Suppressor macrophage (primary cell): Measurements from ENCODE around the gene TMEM120B.
"Not testable (repeated sequence)": the region's sequence is repeated elsewhere in the genome, so short reads cannot be mapped to it uniquely, and the experiment has no call there.

ENCODE experiments used
- DNase-seq, 4 experiments: peaks; one replicate each; pipeline ENCODE4 v3.0.0-alpha.2; 2020 to 2022

The TMEM120B gene

DNA sequence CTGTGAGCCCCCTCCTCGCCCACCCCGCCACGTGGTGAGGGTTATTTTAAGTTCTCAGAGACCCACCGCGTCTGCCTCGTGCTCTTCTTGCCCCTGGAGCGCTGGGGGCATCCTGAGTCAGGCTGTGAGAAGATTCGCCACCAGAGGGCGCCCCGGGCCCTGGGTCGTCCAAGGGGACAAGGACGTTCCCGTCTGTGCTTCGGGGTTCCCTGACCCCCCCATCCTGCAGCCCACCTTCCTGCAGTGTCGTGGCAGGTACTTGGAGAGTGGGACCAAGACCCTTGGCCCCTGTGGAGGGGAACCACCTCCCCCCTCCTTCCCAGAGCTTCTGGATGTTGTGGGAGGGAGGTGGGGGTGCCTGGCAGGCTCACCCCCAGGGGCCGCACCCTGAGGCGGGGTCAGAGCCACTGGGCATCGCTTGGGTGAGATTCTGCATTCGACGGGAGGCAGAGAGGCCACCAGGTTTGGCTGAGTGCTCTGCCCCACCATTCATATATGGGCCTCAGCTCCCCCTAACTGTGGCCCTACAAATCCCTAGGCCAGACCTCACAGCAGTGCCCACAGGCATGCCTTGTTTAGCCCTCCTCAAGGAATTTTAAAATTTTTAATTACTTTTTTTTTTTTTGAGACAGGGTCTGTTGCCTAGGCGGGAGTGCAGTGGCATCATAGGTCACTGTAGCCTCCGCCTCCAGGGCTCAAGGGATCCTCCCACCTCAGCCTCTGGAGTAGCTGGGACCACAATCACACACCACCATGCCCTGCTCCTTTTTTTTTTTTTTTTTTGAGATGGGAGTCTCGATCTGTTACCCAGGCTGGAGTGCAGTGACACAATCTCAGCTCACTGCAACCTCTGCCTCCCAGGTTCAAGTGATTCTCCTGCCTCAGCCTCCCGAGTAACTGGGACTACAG lies 63.9 kb downstream of the TMEM120B start:
- peak; percentile 86 to 95 (median 92) for DNase-seq

DNA sequence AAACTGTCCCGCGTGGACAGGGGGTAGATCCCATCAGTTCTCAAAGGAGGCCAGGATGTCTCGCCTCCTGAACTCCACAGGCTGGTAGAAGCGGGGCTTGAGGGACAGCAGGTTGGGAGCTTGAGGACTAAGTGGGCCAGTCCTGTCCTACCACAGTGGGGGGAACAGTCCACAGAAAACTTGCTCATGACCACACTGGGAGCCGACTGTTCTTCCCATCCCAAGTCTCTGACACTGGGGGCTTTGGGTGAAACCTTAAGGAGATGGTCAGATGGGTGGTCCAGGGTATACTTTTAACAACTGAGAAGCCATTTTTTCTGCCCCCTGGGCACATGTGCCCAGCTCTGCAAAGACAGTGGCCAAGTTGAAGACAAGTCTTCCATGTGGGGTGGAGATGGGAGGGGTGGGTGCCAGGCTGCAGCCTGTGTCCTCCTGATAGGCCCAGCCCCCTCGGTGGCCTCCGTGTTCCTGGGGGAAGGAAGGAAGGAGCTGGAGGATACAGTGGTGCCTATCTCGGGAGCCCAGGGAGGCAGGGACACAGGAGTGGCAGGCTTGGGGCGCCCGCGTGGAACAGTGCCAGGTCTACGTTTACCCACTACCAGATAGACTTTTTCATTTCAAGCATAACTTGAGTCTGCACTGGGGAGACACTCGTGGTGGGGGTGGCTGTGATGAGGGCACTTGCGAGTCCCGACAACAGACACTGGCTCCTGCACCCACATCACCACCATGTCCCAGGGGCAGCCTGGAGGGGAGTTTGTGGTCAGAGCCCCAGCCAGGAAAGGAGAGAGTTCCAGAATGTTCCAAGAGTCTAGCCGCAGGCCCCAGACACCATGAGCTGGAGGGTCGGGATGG lies 66.2 kb downstream of the TMEM120B start:
- DNase-seq, result no peak

DNA sequence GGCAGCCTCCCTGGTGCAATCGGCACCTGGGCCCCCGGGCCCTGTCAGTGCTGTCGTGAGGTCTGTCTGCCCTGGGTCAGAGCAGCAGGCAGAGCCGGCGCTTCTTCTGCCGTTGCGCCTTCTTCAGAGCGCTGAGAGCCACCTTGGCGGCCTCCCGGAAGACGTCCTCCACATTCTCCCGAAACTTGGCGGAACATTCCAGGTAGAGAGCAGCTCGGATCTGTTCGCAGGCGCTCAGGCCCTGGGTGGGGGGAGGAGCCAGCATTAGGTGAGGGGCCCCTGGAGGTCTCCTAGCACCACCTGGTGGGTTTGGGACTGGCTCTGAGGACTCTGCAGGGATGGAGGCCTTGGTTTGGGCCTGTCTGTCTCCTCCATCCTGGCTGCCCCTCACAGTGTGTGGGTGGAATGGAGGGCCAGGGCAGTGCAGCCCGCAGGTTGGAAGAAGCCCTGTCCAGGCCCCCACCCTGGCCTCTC lies 66.9 kb downstream of the TMEM120B start:
- no peak for DNase-seq

DNA sequence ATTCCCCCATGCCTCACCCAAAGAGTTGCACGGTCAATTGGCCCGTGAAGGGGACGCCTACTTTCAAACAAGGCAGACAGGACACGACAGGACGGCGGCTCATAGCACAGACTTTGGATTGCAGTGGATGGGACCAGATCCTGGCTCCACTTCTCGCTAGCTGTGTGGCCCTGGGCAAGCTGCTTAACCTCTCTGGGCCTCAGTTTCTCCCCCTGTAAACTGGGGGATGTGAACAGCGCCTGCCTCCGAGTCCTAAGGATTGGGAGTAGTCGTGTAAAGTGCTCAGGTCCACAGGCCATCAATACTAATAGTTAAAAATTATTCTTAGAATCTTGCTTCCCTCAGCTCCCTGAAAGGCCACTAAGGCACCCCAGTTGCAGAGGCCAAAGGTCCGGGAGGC lies 67.9 kb downstream of the TMEM120B start:
- DNase-seq, result no peak

DNA sequence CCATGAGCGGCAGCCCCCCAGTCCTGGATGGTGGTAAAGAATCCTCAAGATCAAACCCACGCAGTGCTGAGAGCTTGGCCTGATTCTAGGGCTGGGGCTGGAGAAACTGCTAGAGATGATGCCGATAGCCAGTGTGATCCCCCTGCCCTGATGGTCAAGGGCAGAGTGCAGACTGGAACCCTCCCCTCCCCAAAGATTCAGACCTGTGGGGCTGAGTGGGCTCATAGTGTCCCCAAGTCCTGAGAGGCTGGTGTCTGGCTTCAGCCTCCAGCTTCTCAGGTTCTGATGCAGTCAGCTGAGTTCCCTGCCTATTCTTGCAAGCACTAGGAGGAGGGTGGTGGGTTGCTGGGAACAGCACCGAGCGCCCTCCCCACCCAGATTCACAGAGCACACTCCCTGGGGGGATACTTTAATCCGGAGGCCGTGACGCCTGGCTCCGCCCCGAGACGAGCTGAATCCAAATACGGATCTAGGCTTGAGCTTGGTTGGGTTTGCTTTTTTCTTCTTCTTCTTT lies 69.0 kb downstream of the TMEM120B start:
- peak in 1 of 4 experiments; percentile 37 for DNase-seq

DNA sequence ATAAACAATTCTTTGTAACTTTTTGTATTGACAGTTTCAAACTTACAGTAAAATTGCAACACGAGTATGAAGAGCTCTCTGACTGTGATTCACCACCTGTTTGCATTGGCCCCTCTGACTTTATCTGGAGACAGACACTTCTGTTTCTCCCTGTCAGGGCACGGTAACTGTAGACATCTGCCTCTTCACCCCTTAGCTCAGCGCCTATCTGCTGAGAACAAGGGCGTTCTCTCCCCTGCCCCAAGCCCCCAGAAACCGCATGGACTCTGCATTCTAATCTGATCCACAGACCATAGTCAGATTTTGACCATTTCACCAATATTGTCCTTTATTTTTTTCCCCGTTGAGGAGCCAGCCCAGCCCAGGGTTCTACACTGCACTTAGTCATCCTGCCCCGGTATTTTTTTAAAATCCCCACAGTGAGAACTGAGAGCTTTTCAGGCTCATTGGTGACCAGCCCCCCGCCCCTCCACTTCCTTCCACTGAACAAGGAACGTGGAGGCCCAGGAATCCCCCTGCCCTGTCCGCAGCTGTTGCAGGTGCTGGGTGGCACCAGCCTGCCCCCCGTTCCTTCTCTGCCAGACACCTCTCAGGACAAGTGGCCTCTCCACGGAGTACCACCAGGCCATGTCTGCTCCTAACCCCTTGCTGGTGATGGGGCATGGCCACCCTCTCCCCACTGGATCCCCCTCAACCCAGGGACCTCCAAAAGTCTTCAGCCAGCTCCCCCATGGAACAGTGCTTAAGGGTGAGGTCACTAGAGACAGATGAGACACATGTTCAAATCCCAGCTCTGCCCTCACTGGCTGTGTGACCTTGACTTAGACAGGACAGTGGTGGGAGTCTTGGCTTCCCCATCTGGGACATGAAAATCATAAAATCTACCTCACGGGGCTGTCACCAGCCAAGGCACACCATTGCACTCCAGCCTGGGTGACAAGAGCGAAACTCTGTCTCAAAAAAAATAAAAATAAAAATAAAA lies 69.7 kb downstream of the TMEM120B start:
- peak; percentile 29 to 53 (median 43) for DNase-seq

DNA sequence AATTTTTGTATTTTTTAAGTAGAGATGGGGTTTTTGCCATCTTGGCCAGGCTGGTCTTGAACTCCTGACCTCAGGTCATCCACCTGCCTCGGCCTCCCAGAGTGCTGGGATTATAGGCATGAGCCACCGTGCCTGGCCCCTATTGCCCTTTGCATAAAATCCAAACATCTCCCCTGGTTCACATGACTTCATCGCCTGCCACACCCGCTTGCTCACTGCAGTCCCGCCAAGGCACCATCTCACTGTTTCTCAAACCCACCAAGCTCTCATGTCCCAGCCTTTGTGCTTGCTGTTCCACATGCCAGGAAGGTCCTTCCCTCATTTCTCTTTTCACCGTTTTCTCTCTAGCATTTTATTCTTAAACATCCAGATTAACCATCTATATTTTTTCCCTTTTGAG lies 71.2 kb downstream of the TMEM120B start:
- no peak for DNase-seq

DNA sequence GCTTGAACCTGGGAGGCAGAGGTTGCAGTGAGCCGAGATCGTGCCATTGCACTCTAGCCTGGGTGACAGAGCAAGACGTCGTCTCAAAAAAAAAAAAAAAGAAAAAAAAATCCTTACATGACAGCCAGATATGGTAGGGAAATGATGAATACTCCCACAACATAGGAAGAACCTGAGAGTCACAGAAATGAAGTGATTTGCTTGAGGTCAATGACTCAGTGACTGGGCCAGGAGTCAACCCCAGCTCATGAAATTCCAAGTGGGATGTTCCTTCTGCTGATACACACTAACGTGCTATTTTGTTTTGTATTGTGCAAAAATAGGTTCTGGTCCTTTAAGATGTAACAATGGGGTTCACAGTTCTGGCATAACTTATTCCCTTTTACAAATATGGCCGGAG lies 71.9 kb downstream of the TMEM120B start:
- peak; percentile 68 to 93 (median 82) for DNase-seq

DNA sequence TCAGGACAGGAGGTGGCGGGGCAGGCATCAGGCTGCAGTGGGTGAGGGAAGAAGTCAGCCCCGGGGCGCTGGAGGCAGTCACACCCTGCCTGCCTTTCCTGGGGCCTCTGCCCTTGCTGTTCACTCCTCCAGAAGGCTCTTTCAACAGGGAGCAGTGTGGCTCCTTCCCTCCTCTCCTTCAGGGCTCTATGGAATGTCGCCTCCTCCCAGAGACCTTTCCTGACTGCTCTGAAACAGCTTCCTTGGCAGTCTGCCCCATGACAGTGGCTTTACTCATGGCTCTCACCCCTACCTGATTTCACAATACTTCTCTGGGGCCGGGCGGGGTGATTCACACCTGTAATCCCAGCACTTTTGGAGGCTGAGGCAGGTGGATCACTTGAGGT lies 73.9 kb downstream of the TMEM120B start:
- peak; percentile 80 to 90 (median 87) for DNase-seq

DNA sequence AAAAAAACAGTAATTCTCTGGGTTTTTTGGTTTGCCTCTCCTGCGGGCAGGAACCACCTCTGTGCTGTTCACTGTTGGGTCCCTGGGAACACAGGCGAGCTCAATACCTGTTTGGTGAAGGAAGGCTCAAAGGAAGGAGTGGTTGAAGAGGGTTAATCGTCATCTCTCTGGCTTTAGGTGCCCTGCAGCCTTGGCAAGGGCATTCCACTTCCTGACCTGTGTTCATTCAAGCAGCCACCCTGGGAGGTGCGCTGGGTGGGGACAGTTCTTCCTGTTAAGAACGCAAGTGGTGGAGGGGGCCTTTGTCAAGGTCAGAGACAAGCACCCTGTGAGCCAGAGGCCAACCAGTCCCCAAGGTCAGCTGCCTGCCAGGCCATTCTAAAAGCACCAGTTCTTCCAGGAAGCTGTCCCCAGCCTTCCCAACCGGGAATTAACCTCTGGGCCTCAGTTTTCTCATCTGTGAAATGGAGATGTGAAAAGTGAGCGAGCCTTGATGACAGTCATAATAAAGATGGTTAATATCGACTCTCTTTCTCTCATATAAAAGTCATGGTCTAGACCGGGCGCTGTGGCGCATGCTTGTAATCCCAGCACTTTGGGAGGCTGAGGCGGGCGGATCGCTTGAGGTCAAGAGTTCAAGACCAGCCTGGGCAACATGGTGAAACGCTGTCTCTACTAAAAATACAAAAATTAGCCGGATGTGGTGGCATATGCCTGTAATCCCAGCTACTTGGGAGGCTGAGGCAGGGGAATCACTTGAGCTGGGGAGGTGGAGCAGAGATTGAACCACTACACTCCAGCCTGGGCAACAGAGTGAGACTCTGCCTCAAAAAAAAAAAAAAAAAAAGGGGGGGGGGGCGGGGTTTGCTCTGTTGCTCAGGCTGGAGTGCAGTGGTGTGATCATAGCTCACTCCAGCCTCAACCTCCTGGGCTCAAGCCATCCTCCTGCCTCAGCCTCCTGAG lies 74.8 kb downstream of the TMEM120B start:
- DNase-seq, result no peak

DNA sequence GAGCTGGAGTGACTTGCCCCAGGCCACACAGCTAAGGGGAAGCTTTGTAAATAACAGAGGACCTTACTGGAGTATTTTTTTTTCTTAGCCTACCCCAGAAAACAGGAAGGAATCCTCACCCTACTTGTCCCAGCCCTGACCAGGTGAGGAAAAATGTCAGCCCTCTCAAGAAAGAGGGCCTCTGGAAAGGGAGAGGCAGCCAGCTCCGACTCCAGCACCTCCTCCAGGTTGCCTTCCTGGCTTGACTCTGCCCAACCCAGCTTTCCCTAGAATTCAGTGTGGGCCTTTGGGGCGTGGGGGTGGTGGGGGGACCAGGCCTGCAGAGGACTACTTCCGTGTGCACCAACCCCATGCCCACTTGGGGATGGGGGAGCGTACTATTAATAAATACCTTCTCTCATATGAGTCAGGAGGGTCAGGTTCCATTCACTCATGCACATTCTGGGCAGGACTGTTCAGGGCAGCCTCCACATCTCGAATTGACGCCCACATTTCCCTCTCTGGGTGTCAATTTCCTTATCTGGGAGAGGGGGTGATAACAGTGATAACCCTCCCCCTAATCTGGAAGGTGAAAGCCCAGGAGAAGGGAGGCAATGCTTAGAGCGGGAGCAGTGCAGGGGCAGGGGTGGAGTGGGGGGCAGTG lies 75.7 kb downstream of the TMEM120B start:
- peak; percentile 43 to 77 (median 68) for DNase-seq

DNA sequence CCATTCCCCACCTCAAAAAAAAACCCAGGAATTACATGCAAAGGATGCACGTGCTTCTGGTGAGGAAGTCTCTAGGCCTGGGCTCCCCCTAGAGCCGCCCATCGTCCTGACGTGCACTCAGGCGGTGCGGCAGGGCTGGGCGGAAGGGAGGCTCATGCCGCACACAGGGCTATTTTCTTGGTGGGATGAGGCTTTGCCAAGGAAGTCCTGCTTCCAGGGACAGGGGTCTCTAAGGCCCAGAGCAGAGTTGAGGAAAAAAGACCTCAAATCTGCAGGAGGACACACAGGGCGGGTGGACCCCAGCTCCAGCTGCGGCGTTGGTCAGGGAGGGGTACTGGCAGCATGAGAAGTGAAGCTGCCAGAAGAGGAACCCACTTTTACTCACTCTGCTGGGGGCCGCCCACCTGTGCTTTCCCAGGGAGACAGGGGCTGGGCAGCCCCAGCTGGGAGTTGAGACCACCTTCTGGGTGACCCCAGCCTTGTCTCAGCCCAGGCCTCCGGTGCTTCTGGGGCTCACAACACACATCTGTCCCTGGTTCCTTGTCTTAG lies 76.8 kb downstream of the TMEM120B start:
- peak; percentile 82 to 92 (median 90) for DNase-seq

DNA sequence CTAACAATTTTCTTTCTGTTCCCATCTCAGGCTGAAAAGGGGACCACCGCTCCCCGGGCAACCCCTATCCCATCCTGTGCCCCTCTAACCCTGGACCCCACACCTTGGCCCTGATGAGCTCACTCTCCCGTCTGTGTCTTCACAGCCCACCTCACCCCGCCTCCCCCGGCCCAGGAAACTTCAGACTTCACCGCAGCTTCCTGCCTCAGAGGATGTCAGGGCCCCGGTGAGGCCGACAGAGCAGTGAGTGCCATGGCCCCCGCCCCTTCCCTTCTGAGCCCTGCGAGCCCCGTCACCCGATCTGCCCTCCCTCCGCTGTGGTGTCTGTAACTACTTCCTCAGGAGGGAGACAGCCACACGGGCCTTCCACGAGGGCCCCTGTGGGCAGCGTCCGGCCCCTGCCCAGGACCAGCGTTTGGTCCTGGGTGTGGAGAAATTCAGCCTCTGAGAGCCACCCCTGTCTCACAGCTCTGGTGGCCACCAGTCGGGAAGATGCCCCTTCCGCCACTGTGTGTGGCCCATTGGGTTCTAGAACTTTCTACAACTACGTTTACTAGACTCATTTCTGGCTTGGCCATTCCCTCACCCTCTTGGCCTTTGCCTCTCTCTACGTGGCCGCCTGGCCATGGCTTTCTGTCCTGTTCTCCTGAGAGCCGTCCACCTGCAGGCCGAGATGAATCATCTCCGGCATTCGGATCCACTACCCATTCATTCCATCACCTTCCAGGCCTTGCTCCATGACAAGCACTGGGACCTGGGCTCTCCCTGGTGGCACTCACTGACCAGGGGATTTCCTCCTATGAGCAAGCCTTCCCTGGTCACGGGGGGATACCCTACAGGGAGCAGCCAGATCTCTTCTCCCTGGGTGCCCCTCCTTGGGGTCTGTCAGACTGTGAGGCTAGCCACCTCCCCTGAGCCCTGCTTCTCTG lies 77.5 kb downstream of the TMEM120B start:
- DNase-seq, result peak; percentile 91 to 95 (median 94)

DNA sequence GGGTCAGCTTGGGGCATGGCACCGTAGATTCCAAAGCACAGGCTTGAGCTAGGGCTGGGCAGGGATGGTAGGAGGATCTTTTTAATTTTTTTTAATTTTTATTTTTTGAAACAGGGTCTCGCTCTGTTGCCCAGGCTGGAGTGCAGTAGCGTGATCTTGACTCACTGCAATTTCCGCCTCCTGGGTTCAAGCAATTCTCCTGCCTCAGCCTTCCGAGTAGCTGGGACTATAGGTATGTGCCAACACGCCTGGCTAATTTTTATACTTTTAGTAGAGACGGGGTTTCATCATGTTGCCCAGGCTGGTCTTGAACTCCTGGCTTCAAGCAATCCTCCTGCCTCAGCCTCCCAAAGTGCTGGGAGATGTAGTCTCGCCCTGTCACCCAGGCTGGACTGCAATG lies 78.2 kb downstream of the TMEM120B start:
- DNase-seq, result not testable (repeated sequence)

DNA sequence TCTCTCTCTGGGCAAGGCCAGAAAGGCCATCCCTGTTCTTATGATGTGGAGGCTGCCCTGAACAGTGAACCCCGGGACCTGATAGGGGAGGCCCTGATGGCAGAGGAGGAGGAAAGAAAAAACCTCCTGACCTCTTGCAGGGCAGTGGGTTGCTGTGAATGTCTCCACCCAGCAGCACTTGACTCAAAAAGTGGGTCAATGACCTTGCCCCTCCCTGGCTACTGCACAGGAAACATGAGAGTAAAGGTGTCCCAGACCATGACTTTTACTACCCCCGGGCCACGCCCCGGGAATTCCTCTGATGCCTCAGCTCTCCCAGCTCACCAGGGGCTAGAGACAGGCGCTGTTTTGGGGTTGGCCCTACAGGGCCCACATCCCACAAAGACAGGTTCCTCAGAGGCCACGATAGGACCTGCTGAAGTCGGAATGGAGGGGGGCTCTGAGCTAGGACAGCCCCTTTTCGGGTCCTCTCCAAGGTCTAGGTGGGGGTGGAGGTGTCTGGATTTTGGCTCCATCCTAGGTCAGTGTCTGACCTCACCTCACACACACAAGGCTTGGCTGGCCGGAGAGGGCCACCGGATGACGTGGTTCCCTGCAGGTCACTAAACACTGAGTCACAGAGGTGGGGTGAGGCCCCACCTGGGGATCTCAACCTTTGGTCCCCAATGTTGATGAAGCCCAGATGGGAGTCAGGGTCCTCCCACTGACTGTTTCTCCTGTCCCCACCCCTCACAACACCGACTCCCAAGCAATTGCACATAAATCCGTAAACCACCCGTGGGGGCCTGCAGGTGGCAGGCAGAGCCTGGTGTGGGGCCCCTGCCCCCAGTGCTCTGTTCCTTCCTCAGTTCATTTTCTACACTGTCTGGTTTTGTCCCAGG lies 79.4 kb downstream of the TMEM120B start:
- DNase-seq, result peak in 3 of 4 experiments; percentile 32 to 46 (median 37)

DNA sequence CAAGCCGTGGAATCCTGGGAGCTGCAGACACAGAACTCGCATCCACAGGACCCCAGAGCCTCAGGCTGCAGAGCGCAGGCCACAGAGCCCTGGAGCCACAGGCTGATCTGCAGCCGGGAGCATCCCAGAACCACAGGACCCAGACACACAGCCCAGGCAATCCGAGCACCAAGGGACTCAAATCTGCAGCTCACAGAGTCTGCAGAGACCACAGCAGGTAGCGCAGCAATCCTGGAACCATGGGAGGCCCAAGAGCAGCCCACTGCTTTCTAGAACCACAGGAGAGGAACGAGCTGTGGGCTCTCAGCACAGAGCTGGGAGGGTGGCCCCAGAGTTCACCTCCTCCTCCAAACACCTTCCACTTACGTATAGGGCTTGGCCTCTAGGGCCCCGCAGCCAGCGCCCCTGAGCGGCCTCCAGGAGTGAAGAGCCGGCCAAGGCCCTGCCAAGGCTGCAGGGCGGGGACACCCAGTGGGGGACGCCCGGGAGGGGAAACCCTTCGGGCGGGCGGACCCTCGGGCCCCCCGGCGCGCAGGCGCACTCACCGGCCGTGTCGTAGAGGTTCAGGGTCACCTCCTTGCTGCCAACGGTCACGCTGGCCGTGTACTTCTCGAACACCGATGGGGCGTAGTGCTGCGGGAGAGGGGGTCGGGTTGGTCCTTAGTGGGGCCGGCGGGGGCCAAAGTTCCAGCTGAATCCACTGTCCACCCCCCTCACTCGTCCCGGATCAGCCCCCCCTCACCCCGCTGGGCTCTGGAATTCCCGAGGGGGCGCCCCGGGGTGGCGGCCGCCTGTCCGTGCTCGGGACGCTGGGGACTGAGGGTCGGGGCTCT lies 80.3 kb downstream of the TMEM120B start:
- peak; percentile 19 to 59 (median 34) for DNase-seq

DNA sequence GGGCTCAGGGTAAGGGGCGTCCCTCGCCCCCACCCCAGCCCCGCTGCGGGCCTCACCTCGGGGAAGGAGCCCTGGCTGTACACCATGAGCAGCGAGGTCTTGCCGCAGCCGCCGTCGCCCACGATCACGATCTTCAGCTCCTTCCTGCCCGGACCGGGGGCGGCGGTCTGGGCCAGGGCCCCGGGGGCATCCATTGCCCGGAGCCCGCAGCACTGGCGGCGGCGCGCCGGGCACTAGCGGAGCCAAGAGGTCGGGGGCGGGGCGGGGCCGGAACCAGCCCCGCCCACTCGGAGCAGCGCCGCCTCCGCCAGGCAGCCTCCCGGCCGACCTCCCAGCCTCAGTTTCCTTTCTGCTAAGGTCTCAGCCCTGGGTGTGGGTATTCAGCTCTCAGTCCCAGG lies 80.9 kb downstream of the TMEM120B start, which contains the start of gene RHOF:
Gene RHOF (minus strand): TSS at position 249 of the 398 bp plus-strand sequence. CDS start 55 bp downstream, at position 194.
- DNase-seq, result peak; percentile 70 to 92 (median 81)
